Endothelial cell of umbilical vein (primary cell): ENCODE results near the gene POU2F3. TPM values are rescaled to one million over a fixed set of nuclear protein-coding genes. Genes with fewer than 3 reads are reported as not detected.

Experiments
- BruUV-seq: library from RNA; stranded (reverse); fragments of 400-500 nt; replicated peaks from 2 replicates; lab custom pipeline; 2021; lab: Mats Ljungman, UMichigan
- CTCF ChIA-PET: fragments of 300-600, 350-600 bp; sonication (Branson Sonifier 250); formaldehyde crosslinking; loops from one replicate; lab custom pipeline; 2021; ENCODE audit warnings: antibody characterized with exemption, inconsistent platforms; lab: Charles Lee
- POLR2A ChIA-PET: fragments of 300-600, 350-600 bp; sonication (Branson Sonifier 250); formaldehyde crosslinking; loops from one replicate; lab custom pipeline; 2021; ENCODE audit warnings: antibody characterized with exemption, inconsistent platforms; lab: Charles Lee
- DNase-seq: peaks from one replicate; pipeline ENCODE4 v3.0.0-alpha.2; 2011; ENCODE audit warnings: low read depth, low spot score
- FAIRE-seq: peaks from 2 replicates; lab custom pipeline; 2011; peaks lifted over from hg19 to GRCh38; lab: Jason Lieb, UNC
- H2AFZ ChIP-seq: 2 replicates; pipeline ENCODE4 v1.6.0; 2012; ENCODE audit warnings: low read depth, low read length, control low read depth, inconsistent platforms
- H3K27ac ChIP-seq: 2 replicates; pipeline ENCODE4 v1.5.1; 2011; ENCODE audit warnings: low read depth, mild to moderate bottlenecking, control low read depth, low read length, moderate library complexity; ENCODE audit not compliant: insufficient read depth
- H3K27me3 ChIP-seq, 2 experiments: 2 replicates each; pipeline versions ENCODE4 v1.6.0 to v1.6.1; 2011; ENCODE audit warnings: low read length in 2 of 2, mixed read lengths in 1 of 2; ENCODE audit not compliant: control insufficient read depth in 2 of 2, insufficient read depth in 2 of 2
- H3K36me3 ChIP-seq, 2 experiments: 2 replicates in 1 of 2; 3 replicates in 1 of 2; pipeline ENCODE4 v1.5.1; 2011; ENCODE audit warnings: low read length in 2 of 2, mild to moderate bottlenecking in 1 of 2, moderate library complexity in 1 of 2; ENCODE audit not compliant: control insufficient read depth in 2 of 2, insufficient read depth in 2 of 2; ENCODE audit errors: extremely low read depth in 1 of 2
- H3K4me1 ChIP-seq: 3 replicates; pipeline ENCODE4 v1.5.1; 2011; ENCODE audit warnings: mild to moderate bottlenecking, low read length; ENCODE audit not compliant: control insufficient read depth, insufficient read depth; ENCODE audit errors: extremely low read depth
- H3K4me2 ChIP-seq: 2 replicates; pipeline ENCODE4 v1.6.1; 2011; ENCODE audit warnings: low read length, control low read depth, mixed read lengths; ENCODE audit not compliant: insufficient read depth
- H3K4me3 ChIP-seq, 3 experiments: fragments of 200-600 bp in 1 of 3; sonication (generic), shearing (Covaris generic) in 1 of 3; replicated peaks in 1 of 3; 2 replicates each; pipeline ENCODE4 v1.5.1; 2011 to 2016; ENCODE audit warnings: control low read depth in 3 of 3, low read length in 3 of 3, mild to moderate bottlenecking in 2 of 3, inconsistent platforms in 1 of 3, low read depth in 1 of 3, moderate library complexity in 1 of 3; ENCODE audit not compliant: insufficient read depth in 1 of 3
- H3K79me2 ChIP-seq: 2 replicates; pipeline ENCODE4 v1.6.0; 2012; ENCODE audit warnings: low read length, inconsistent platforms; ENCODE audit not compliant: control insufficient read depth, insufficient read depth
- H3K9ac ChIP-seq: replicated peaks from 2 replicates; pipeline ENCODE3; 2011; ENCODE audit warnings: low read length, control low read depth; ENCODE audit not compliant: insufficient read depth; ENCODE audit errors: extremely low read depth
- H3K9me1 ChIP-seq: replicated peaks from 3 replicates; pipeline ENCODE4 v1.6.0; 2011; ENCODE audit warnings: mild to moderate bottlenecking, low read length; ENCODE audit not compliant: control insufficient read depth, insufficient read depth; ENCODE audit errors: extremely low read depth
- H3K9me3 ChIP-seq: replicated peaks from 2 replicates; pipeline ENCODE4 v1.5.1; 2012; ENCODE audit warnings: low read length, inconsistent platforms; ENCODE audit not compliant: control insufficient read depth, insufficient read depth
- H4K20me1 ChIP-seq: replicated peaks from 2 replicates; pipeline ENCODE3; 2011; ENCODE audit warnings: mild to moderate bottlenecking, low read length; ENCODE audit not compliant: control insufficient read depth, insufficient read depth; ENCODE audit errors: extremely low read depth
- EZH2 ChIP-seq: IDR thresholded peaks from 2 replicates; pipeline ENCODE4 v1.6.1; 2012; ENCODE audit warnings: borderline replicate concordance, low read depth, mild to moderate bottlenecking, moderate library complexity, low read length, inconsistent platforms; ENCODE audit not compliant: severe bottlenecking
- FOS ChIP-seq: IDR thresholded peaks from 2 replicates; pipeline ENCODE4 v1.6.1; 2011; ENCODE audit warnings: mild to moderate bottlenecking, low read length, moderate library complexity, borderline replicate concordance; ENCODE audit not compliant: insufficient read depth
- GATA2 ChIP-seq: IDR thresholded peaks from 2 replicates; pipeline ENCODE4 v1.7.0; 2011; ENCODE audit warnings: low read depth, mild to moderate bottlenecking, moderate library complexity, mixed read lengths, low read length; ENCODE audit not compliant: insufficient read length, insufficient read depth
- JUN ChIP-seq: IDR thresholded peaks from 2 replicates; pipeline ENCODE4 v1.6.1; 2011; ENCODE audit warnings: borderline replicate concordance, low read depth; ENCODE audit not compliant: insufficient read length, insufficient read depth
- MYC ChIP-seq: IDR thresholded peaks from one replicate; pipeline ENCODE4 v1.6.1; 2011; ENCODE audit warnings: mild to moderate bottlenecking, low read depth, low read length
- POLR2A ChIP-seq: IDR thresholded peaks from 2 replicates; pipeline ENCODE4 v1.6.1; 2012; ENCODE audit warnings: low read depth, mild to moderate bottlenecking, control low read depth, low read length
- POLR2AphosphoS5 ChIP-seq: IDR thresholded peaks from 2 replicates; pipeline ENCODE4 v1.6.1; 2012; ENCODE audit warnings: low read depth, mild to moderate bottlenecking, control low read depth, low read length, moderate library complexity; ENCODE audit not compliant: insufficient read depth
- dilution Hi-C: fragments of 300-500 bp; cut with MboI; formaldehyde crosslinking; loops from one replicate; pipeline ENCODE4 v1.15.0; 2019; ENCODE audit warnings: low sequenced_read_pairs; ENCODE audit not compliant: extremely low pct_ligation_motif_present
- intact Hi-C: fragments of 100-400 bp; cut with micrococcal nuclease; formaldehyde crosslinking; loops from one replicate; pipeline ENCODE4 v1.10.0; 2022
- polyA plus RNA-seq, 4 experiments: library from polyadenylated mRNA; depleted of rRNA in 3 of 4; stranded (reverse) in 3 of 4; unstranded in 1 of 4; fragments of >200 nt; gene quantifications; 2 replicates each; pipeline versions ENCODE4 v1.2.1 to v1.2.3, GENCODE V29; 2011 to 2012; ENCODE audit warnings: missing spikeins in 1 of 4
- total RNA-seq: library from RNA; stranded (reverse); gene quantifications from 2 replicates; pipeline ENCODE4 v1.2.3, GENCODE V29; 2021
- TF ChIP-seq, protein P1 (sequence below), 2 donors: IDR thresholded peaks; 1 replicate in 1 of 2; 2 replicates in 1 of 2; pipeline ENCODE4 v1.5.1; 2011; ENCODE audit warnings: low read length in 2 of 2, mild to moderate bottlenecking in 2 of 2, moderate library complexity in 2 of 2, control low read depth in 1 of 2, inconsistent platforms in 1 of 2, low read depth in 1 of 2; ENCODE audit not compliant: insufficient read depth in 1 of 2; ENCODE audit errors: extremely low read depth in 1 of 2
- TF ChIP-seq, protein P2 (sequence below): IDR thresholded peaks from 2 replicates; pipeline ENCODE4 v1.6.1; 2011; ENCODE audit not compliant: insufficient read depth, insufficient read length

Gene POU2F3
- total and polyA plus RNA-seq, 2 donors (not counting 3 experiments of a cell fraction or from before 2014, with no cell fraction given): 0.06 TPM; not detected in 1

DNA sequence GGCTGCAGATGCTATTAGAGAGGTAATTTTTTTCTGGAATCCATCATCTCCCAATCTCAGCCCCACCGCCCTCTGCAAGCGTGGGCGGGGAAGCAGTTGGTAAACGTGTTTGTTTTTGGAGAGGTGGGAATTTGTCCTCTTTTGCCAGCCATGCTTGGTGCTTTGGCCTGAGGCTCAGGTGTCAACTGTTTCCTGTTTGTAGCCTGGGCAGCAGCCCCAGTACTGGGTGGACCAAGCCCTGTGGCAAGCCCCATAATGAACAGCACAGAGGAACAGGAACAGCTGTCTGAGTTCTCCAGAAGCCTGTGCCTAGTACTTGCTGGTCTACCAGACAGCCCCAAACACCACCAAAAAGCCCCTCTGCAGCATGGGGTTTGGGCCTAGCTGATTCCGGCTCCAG, 39.6 kb downstream of the POU2F3 start:
- TF ChIP-seq, protein P1, sequence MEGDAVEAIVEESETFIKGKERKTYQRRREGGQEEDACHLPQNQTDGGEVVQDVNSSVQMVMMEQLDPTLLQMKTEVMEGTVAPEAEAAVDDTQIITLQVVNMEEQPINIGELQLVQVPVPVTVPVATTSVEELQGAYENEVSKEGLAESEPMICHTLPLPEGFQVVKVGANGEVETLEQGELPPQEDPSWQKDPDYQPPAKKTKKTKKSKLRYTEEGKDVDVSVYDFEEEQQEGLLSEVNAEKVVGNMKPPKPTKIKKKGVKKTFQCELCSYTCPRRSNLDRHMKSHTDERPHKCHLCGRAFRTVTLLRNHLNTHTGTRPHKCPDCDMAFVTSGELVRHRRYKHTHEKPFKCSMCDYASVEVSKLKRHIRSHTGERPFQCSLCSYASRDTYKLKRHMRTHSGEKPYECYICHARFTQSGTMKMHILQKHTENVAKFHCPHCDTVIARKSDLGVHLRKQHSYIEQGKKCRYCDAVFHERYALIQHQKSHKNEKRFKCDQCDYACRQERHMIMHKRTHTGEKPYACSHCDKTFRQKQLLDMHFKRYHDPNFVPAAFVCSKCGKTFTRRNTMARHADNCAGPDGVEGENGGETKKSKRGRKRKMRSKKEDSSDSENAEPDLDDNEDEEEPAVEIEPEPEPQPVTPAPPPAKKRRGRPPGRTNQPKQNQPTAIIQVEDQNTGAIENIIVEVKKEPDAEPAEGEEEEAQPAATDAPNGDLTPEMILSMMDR (IDR thresholded peaks at IDR 0.05; ENCODE audit: extremely low read depth in 1 of 2, insufficient read depth in 1 of 2, low read depth in 1 of 2, low read length in 2 of 2): no peak
- BruUV-seq: no TSS peak
- H3K4me1 ChIP-seq: no peaks in the 10 kb centered on the region
- H3K9me1 ChIP-seq: no peaks in the 10 kb centered on the region
- H3K36me3 ChIP-seq: no peaks in the 10 kb centered on the region
- ChIA-PET POLR2A (no interaction called here), CTCF (interaction anchor here (1.3 kb wide), 1 partner anchor 24 kb away, joined by 5 read pairs; no protein-coding TSS in a partner anchor)
- intact Hi-C loops: no loop called here
- H3K4me3 ChIP-seq: no peak overlapping the region
- FAIRE-seq (no peak), DNase-seq (no peak)
- H3K9me3 ChIP-seq: no peaks in the 10 kb centered on the region
- peaks cover 1 to 3% of the 10 kb centered on the region in 2 experiments for H3K27me3 ChIP-seq
- no peak overlapping the region for H3K4me2 ChIP-seq
- no peaks in the 10 kb centered on the region for H3K79me2 ChIP-seq
- H4K20me1 ChIP-seq: no peaks in the 10 kb centered on the region
- no peak overlapping the region for H2AFZ ChIP-seq
- dilution Hi-C loops: no loop called here
- no peak overlapping the region for H3K27ac ChIP-seq
- H3K9ac ChIP-seq: no peak overlapping the region

GRCh38 chr11:120280600-120281051, 40.7 kb downstream of the POU2F3 start:
- peaks cover 0 to 3% of the 10 kb centered on the region in 2 experiments for H3K27me3 ChIP-seq
- dilution Hi-C loops: no loop called here
- no peaks in the 10 kb centered on the region for H3K36me3 ChIP-seq
- no peak overlapping the region for H3K4me3 ChIP-seq
- intact Hi-C loops: no loop called here
- no peak overlapping the region for H2AFZ ChIP-seq
- H4K20me1 ChIP-seq: no peaks in the 10 kb centered on the region
- ChIA-PET CTCF (interaction anchor here (1.3 kb wide), 1 partner anchor 23 kb away, joined by 5 read pairs; no protein-coding TSS in a partner anchor), POLR2A (no interaction called here)
- no TSS peak for BruUV-seq
- H3K9me3 ChIP-seq: no peaks in the 10 kb centered on the region
- no peak for FAIRE-seq
- TF ChIP-seq FOS: no peak
- TF ChIP-seq POLR2AphosphoS5: no peak
- TF ChIP-seq POLR2A: no peak
- TF ChIP-seq, protein P1 (IDR thresholded peaks at IDR 0.05; ENCODE audit: extremely low read depth in 1 of 2, insufficient read depth in 1 of 2, low read depth in 1 of 2, low read length in 2 of 2): no peak
- no peak for TF ChIP-seq EZH2
- TF ChIP-seq MYC: no peak
- TF ChIP-seq JUN: no peak
- TF ChIP-seq GATA2: no peak
- TF ChIP-seq, protein P2, sequence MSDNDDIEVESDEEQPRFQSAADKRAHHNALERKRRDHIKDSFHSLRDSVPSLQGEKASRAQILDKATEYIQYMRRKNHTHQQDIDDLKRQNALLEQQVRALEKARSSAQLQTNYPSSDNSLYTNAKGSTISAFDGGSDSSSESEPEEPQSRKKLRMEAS: no peak
- H3K9me1 ChIP-seq: no peaks in the 10 kb centered on the region
- no peaks in the 10 kb centered on the region for H3K79me2 ChIP-seq
- no peak overlapping the region for H3K9ac ChIP-seq
- no peak overlapping the region for H3K4me2 ChIP-seq
- no peaks in the 10 kb centered on the region for H3K4me1 ChIP-seq
- no peak for DNase-seq
- no peak overlapping the region for H3K27ac ChIP-seq
